ENCODE measurements around the gene ZDHHC11B. TPM values are rescaled to one million over a fixed set of nuclear protein-coding genes. Genes with fewer than 3 reads are reported as not detected.
"Not testable (repeated sequence)": the region's sequence is repeated elsewhere in the genome, so short reads cannot be mapped to it uniquely, and the experiment has no call there.

ZDHHC11B gene
- total RNA-seq, 4 donors from 2014 or later, result 2.5 to 19.0 (median 4.7) TPM

- WGBS, 2 donors, result 85 to 87% methylated on average over 30 to 32 of the region's 32 CpGs
- intact Hi-C loops (cut with DNase I; ENCODE audit: low total_unique reads), result loop anchor here (10.0 kb wide), 1 partner anchor 78 kb away; no protein-coding TSS in a partner anchor
- H3K4me3 ChIP-seq (ENCODE audit: low read depth, poor library complexity, severe bottlenecking), result no peak overlapping the region
- no peak for TF ChIP-seq CTCF (IDR thresholded peaks at IDR 0.05)
- no peak for TF ChIP-seq POLR2A (IDR thresholded peaks at IDR 0.05)
- peak in 1 of 2 donors; percentile 84 for DNase-seq (ENCODE audit: low spot score in 2 of 2)
Observed at GRCh38 chr5:766666-767431, 17.7 kb downstream of the ZDHHC11B start.

DNA sequence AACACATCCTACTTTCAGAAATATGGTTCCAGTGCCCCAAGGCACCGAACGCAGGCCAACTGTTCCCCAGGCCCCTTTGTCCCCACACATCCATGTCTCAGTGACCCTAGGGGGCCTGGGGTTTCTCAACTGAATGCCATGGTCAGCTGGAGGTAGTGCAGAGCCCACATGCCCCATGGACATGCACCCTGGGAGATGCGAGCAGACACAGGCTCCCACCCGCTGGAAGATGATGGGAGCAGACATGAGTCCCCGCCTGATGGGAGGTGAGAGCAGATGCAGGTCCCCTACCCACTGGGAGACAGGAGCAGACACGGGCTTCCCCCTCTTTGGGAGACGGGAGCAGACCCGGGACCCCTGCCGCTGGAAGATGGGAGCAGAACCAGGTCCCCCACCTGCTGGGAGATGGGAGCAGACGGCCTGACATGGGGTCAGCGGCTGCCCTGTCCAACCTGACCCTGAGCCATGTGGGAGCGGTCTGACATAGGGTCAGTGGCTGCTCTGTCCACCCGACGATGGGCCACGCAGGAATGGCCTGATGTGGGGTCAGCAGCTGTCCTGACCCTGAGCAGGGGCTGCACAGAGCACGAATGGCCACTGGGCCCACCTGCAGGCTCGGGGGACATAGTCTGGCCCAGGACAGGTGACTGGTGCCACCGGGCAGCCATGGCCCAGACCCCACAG, 18.4 kb downstream of the ZDHHC11B start:
- DNase-seq (ENCODE audit: low spot score in 2 of 2), result peak in 1 of 2 donors; percentile 86
- WGBS, 2 donors, result 90 to 97% methylated on average over 12 to 18 of the region's 18 CpGs
- no peak overlapping the region for H3K4me3 ChIP-seq (ENCODE audit: low read depth, poor library complexity, severe bottlenecking)
- intact Hi-C loops (cut with DNase I; ENCODE audit: low total_unique reads), result loop anchor here (10.0 kb wide), 1 partner anchor 79 kb away; no protein-coding TSS in a partner anchor
- TF ChIP-seq CTCF (IDR thresholded peaks at IDR 0.05) (no peak), POLR2A (IDR thresholded peaks at IDR 0.05) (no peak)

DNA sequence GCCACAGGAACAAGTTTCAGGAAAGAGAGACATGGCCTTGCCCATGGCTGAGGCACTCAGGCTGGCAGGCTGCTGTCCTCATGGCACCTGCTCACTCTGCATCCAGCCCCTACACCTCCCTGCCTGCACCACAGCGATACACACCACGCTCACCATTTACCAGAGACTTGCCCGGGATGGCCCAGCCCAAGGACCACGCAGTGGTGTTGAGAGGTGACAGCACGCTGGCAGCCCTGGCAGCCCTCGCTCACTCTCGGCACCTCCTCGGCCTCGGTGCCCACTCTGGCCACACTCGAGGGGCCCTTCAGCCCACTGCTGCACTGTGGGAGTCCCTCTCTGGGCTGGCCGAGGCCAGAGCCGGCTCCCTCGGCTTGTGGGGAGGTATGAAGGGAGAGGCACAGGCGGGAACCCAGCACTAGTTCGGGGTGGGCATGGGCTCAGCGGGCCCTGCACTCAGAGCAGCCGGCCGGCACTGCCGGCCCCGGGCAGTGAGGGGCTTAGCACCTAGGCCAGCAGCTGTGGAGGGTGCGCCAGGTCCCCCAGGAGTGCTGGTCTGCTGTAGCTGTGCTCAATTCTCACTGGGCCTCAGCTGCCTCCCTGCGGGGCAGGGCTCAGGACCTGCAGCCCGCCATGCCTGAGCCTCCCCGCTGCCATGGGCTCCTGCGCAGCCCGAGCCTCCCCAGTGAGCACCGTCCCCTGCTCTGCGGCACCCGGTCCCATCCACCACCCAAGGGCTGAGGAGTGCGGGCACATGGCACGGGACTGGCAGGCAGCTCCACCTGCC, 20.3 kb downstream of the ZDHHC11B start:
- TF ChIP-seq CTCF (IDR thresholded peaks at IDR 0.05), result no peak
- TF ChIP-seq POLR2A (IDR thresholded peaks at IDR 0.05), result no peak
- peak in 1 of 2 donors; percentile 83 for DNase-seq (ENCODE audit: low spot score in 2 of 2)
- intact Hi-C loops (cut with DNase I; ENCODE audit: low total_unique reads), result loop anchor here (10.0 kb wide), 1 partner anchor 81 kb away; no protein-coding TSS in a partner anchor
- WGBS, 2 donors, result 94 to 96% methylated on average over 25 to 31 of the region's 31 CpGs
- H3K4me3 ChIP-seq (ENCODE audit: low read depth, poor library complexity, severe bottlenecking), result no peak overlapping the region

DNA sequence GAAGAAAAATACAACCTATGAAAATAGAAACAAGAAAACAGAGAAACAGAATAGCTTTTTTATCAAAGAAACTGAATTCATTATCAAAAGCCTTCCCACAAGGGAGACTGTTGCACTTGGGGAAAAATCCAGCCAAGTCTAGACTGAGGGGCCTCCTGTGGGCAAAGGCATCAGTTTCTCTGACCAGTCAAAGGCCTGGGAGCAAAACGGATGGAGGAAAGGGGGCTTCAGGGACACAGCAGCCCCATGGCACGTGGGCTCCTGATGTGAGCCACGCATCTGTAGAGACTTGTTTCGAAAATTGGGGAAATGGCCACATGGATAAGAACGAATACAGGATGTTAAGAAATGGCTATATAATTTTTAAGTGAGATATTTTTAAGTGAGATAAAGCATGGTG, 21.1 kb downstream of the ZDHHC11B start:
- peak in 1 of 2 donors; percentile 53 for DNase-seq (ENCODE audit: low spot score in 2 of 2)
- WGBS, 2 donors, result 82 to 90% methylated on average over 5 of the region's 5 CpGs
- TF ChIP-seq POLR2A (IDR thresholded peaks at IDR 0.05), result no peak
- TF ChIP-seq CTCF (IDR thresholded peaks at IDR 0.05), result no peak
- intact Hi-C loops (cut with DNase I; ENCODE audit: low total_unique reads), result loop anchor here (10.0 kb wide), 1 partner anchor 81 kb away; no protein-coding TSS in a partner anchor
- no peak overlapping the region for H3K4me3 ChIP-seq (ENCODE audit: low read depth, poor library complexity, severe bottlenecking)

DNA sequence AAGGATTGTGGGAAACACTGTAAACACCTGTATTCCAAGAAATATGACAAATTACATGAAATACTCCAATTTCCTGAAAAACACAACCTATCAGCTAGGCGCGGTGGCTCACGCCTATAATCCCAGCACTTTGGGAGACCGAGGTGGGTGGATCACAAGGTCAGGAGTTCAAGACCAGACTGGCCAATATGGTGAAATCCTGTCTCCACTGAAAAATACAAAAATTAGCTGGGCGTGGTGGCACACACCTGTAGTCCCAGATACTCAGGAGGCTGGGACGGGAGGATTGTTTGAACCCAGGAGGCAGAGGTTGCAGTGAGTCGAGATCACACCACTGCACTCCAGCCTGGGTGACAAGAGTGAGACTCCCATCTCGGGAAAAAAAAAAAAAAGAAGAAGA, 21.5 kb downstream of the ZDHHC11B start:
- DNase-seq (ENCODE audit: low spot score in 2 of 2), result peak in 1 of 2 donors; percentile 81
- H3K4me3 ChIP-seq (ENCODE audit: low read depth, poor library complexity, severe bottlenecking), result not testable (repeated sequence)
- WGBS, 2 donors, result 81 to 90% methylated on average over 8 of the region's 8 CpGs
- intact Hi-C loops (cut with DNase I; ENCODE audit: low total_unique reads), result loop anchor here (10.0 kb wide), 1 partner anchor 82 kb away; no protein-coding TSS in a partner anchor
